Measurements from ENCODE around the gene KIRREL3.
A peak's percentile ranks its signal among the peaks of the same experiment; 100 is the strongest.

KIRREL3 gene

DNA sequence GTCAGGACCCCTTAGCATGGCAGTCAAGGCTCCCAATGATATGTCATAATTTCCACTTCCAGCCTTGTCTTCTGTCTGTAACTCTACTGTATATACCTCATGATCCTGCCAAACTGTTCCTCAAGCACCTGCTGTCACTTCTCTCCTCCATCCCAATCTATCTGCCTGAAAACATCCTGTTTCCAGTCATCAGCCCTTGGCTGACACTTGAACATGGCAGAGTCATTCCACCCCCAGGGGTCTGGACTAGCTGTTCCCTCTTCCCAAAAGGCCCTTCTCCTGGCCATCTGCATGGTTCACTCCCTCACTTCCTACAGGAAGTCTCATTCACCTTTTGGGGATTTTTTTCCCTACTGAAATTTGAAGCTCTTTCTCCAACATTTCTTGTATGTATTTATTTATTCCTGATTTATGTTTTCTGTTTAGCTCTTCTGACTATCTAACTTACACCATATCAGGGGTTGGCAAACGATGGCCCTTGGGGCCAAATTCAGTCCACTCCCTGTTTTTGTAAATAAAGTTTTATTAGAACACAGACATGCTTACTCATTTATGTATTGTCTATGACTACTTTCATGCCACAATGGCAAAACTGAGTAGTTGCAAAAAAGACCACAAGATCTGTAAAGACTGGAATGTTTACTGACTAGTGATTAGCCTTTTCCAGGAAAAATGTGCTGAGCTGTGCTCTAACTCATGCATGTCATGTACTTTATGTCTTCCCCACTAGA is 278.4 kb downstream of the KIRREL3 start:
- H3K79me2 ChIP-seq (ENCODE audit: control insufficient read depth, insufficient read depth, low read length), result no peaks in the 10 kb centered on the region
- no peak overlapping the region for H3K27ac ChIP-seq (ENCODE audit: low read depth, low read length)
- H2BK120ac ChIP-seq (ENCODE audit: low read depth, low read length), result no peak overlapping the region
- no peak overlapping the region for H2BK5ac ChIP-seq (ENCODE audit: low read length)
- H3K23ac ChIP-seq (ENCODE audit: low read length), result no peak overlapping the region
- no CpG with 5 or more reads among the region's 1 CpG for WGBS (ENCODE audit: extremely low coverage, insufficient coverage, low lambda C conversion rate)
- DNase-seq, result no peak
- no peak overlapping the region for H3K56ac ChIP-seq (ENCODE audit: low read length)
- no peaks in the 10 kb centered on the region for H3K27me3 ChIP-seq (ENCODE audit: insufficient read depth, low read length, poor library complexity)
- no peak overlapping the region for H4K5ac ChIP-seq (ENCODE audit: low read length)
- H3K4ac ChIP-seq (ENCODE audit: low read depth, low read length), result no peak overlapping the region
- H3K36me3 ChIP-seq (ENCODE audit: control insufficient read depth, insufficient read depth, low read length), result no peaks in the 10 kb centered on the region
- no peak overlapping the region for H4K8ac ChIP-seq (ENCODE audit: low read depth, low read length)
- no peak overlapping the region for H3K18ac ChIP-seq (ENCODE audit: low read length)
- H3K79me1 ChIP-seq (ENCODE audit: low read length), result no peaks in the 10 kb centered on the region
- H3K4me2 ChIP-seq (ENCODE audit: low read length), result no peak overlapping the region
- no peaks in the 10 kb centered on the region for H3K4me1 ChIP-seq (ENCODE audit: control insufficient read depth, low read depth, low read length)
- no peak overlapping the region for H2BK15ac ChIP-seq (replicated peaks; ENCODE audit: low read depth)
- no peak overlapping the region for H3K4me3 ChIP-seq (ENCODE audit: low read length)
- no peak overlapping the region for H2AK5ac ChIP-seq (ENCODE audit: low read length)
- no peak overlapping the region for H3K9ac ChIP-seq (ENCODE audit: low read length)

GRCh38 chr11:126720539-126721235 is 279.9 kb downstream of the KIRREL3 start:
- no peak overlapping the region for H3K18ac ChIP-seq (ENCODE audit: low read length)
- H3K4me3 ChIP-seq (ENCODE audit: low read length), result no peak overlapping the region
- no peaks in the 10 kb centered on the region for H3K36me3 ChIP-seq (ENCODE audit: control insufficient read depth, insufficient read depth, low read length)
- no peak overlapping the region for H3K9ac ChIP-seq (ENCODE audit: low read length)
- H3K27me3 ChIP-seq (ENCODE audit: insufficient read depth, low read length, poor library complexity), result no peaks in the 10 kb centered on the region
- WGBS (ENCODE audit: extremely low coverage, insufficient coverage, low lambda C conversion rate), result no CpG with 5 or more reads among the region's 5 CpGs
- no peaks in the 10 kb centered on the region for H3K79me1 ChIP-seq (ENCODE audit: low read length)
- H3K4me2 ChIP-seq (ENCODE audit: low read length), result no peak overlapping the region
- no peak overlapping the region for H2BK120ac ChIP-seq (ENCODE audit: low read depth, low read length)
- H2BK5ac ChIP-seq (ENCODE audit: low read length), result no peak overlapping the region
- no peaks in the 10 kb centered on the region for H3K79me2 ChIP-seq (ENCODE audit: control insufficient read depth, insufficient read depth, low read length)
- no peak overlapping the region for H2AK5ac ChIP-seq (ENCODE audit: low read length)
- H4K5ac ChIP-seq (ENCODE audit: low read length), result no peak overlapping the region
- no peaks in the 10 kb centered on the region for H3K4me1 ChIP-seq (ENCODE audit: control insufficient read depth, low read depth, low read length)
- H3K23ac ChIP-seq (ENCODE audit: low read length), result no peak overlapping the region
- H3K27ac ChIP-seq (ENCODE audit: low read depth, low read length), result no peak overlapping the region
- no peak overlapping the region for H4K8ac ChIP-seq (ENCODE audit: low read depth, low read length)
- H2BK15ac ChIP-seq (replicated peaks; ENCODE audit: low read depth), result no peak overlapping the region
- no peak overlapping the region for H3K4ac ChIP-seq (ENCODE audit: low read depth, low read length)
- no peak for DNase-seq
- H3K56ac ChIP-seq (ENCODE audit: low read length), result no peak overlapping the region

- DNase-seq, result no peak
- H4K8ac ChIP-seq (ENCODE audit: low read depth, low read length), result no peak overlapping the region
- no peak overlapping the region for H2BK5ac ChIP-seq (ENCODE audit: low read length)
- no peak overlapping the region for H3K9ac ChIP-seq (ENCODE audit: low read length)
- H3K56ac ChIP-seq (ENCODE audit: low read length), result no peak overlapping the region
- no peak overlapping the region for H2BK15ac ChIP-seq (replicated peaks; ENCODE audit: low read depth)
- H3K23ac ChIP-seq (ENCODE audit: low read length), result no peak overlapping the region
- H3K18ac ChIP-seq (ENCODE audit: low read length), result no peak overlapping the region
- H3K79me2 ChIP-seq (ENCODE audit: control insufficient read depth, insufficient read depth, low read length), result no peaks in the 10 kb centered on the region
- no peaks in the 10 kb centered on the region for H3K79me1 ChIP-seq (ENCODE audit: low read length)
- H3K4me1 ChIP-seq (ENCODE audit: control insufficient read depth, low read depth, low read length), result no peaks in the 10 kb centered on the region
- H3K4me2 ChIP-seq (ENCODE audit: low read length), result no peak overlapping the region
- no peak overlapping the region for H3K4ac ChIP-seq (ENCODE audit: low read depth, low read length)
- WGBS (ENCODE audit: extremely low coverage, insufficient coverage, low lambda C conversion rate), result no CpG with 5 or more reads among the region's 3 CpGs
- H4K5ac ChIP-seq (ENCODE audit: low read length), result no peak overlapping the region
- H2BK120ac ChIP-seq (ENCODE audit: low read depth, low read length), result no peak overlapping the region
- no peak overlapping the region for H3K27ac ChIP-seq (ENCODE audit: low read depth, low read length)
- H3K4me3 ChIP-seq (ENCODE audit: low read length), result no peak overlapping the region
- no peak overlapping the region for H2AK5ac ChIP-seq (ENCODE audit: low read length)
- no peaks in the 10 kb centered on the region for H3K36me3 ChIP-seq (ENCODE audit: control insufficient read depth, insufficient read depth, low read length)
- H3K27me3 ChIP-seq (ENCODE audit: insufficient read depth, low read length, poor library complexity), result no peaks in the 10 kb centered on the region
These were observed 280.8 kb downstream of the KIRREL3 start for GRCh38 chr11:126719740-126720139.

DNA sequence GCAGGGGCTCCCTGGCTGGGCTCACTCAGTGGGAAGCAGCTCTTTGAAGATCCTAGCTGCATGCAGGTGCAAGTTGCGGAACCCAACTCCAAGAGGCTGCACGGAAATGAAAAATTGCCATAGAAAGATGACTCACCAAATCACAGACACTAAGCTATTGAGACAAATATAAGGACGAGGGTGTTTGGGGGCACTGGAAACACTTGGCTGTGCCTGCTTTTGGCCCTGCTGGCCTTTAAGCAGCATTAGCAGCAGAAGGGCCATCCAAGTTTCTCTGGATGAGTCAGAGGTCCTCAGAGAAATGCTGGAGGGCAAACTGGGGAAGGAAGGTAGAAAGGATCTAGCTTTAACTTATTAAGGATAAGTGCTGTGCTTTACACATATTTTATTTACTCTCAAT is 282.3 kb downstream of the KIRREL3 start:
- no CpG with 5 or more reads among the region's 3 CpGs for WGBS (ENCODE audit: extremely low coverage, insufficient coverage, low lambda C conversion rate)
- Histone ChIP-seq H3K18ac (ENCODE audit: low read length) (no peak overlapping the region), H4K8ac (ENCODE audit: low read depth, low read length) (no peak overlapping the region), H3K4me2 (ENCODE audit: low read length) (no peak overlapping the region), H3K9ac (ENCODE audit: low read length) (no peak overlapping the region), H3K4me3 (ENCODE audit: low read length) (no peak overlapping the region), H3K79me2 (ENCODE audit: control insufficient read depth, insufficient read depth, low read length) (no peaks in the 10 kb centered on the region), H2BK5ac (ENCODE audit: low read length) (no peak overlapping the region), H2BK15ac (replicated peaks; ENCODE audit: low read depth) (no peak overlapping the region), H3K27me3 (ENCODE audit: insufficient read depth, low read length, poor library complexity) (no peaks in the 10 kb centered on the region), H2BK120ac (ENCODE audit: low read depth, low read length) (no peak overlapping the region), H3K23ac (ENCODE audit: low read length) (no peak overlapping the region), H3K79me1 (ENCODE audit: low read length) (no peaks in the 10 kb centered on the region), H3K56ac (ENCODE audit: low read length) (no peak overlapping the region), H3K4me1 (ENCODE audit: control insufficient read depth, low read depth, low read length) (no peaks in the 10 kb centered on the region), H2AK5ac (ENCODE audit: low read length) (no peak overlapping the region), H4K5ac (ENCODE audit: low read length) (no peak overlapping the region), H3K27ac (ENCODE audit: low read depth, low read length) (no peak overlapping the region), H3K4ac (ENCODE audit: low read depth, low read length) (no peak overlapping the region), H3K36me3 (ENCODE audit: control insufficient read depth, insufficient read depth, low read length) (no peaks in the 10 kb centered on the region)
- DNase-seq, result peak; percentile 19

DNA sequence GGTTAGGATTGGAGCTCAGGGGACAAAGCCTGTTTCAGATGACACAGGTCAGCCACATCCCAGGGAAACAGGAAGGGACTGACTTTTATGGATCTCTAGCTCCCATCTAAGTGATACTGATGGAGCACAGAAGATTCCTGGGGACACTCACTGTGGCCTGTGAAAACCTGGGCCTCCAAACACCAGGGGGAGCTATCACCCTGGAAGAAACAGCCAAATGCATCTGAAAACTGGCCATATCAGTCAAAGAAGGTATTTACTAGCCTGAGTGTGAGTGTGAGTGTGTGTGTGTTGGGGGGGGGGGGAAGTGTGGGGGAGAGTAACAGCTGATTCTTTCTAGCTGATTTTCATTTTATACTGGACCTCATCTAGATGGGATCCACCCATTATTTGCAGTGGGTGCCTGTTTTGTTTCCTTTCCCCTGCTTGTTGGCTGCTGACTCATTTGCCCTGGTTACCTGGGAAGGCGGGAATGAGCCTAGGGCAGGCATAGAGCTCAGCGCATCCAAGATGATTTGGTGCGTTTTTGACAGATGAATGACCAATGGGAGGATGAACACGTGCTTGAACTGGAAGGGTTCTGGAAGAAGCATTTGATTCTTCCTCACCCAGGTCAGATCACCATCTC is 284.0 kb downstream of the KIRREL3 start:
- H3K79me1 ChIP-seq (ENCODE audit: low read length), result no peaks in the 10 kb centered on the region
- no peak overlapping the region for H2BK120ac ChIP-seq (ENCODE audit: low read depth, low read length)
- no peak overlapping the region for H4K5ac ChIP-seq (ENCODE audit: low read length)
- no peak overlapping the region for H2AK5ac ChIP-seq (ENCODE audit: low read length)
- no CpG with 5 or more reads among the region's 4 CpGs for WGBS (ENCODE audit: extremely low coverage, insufficient coverage, low lambda C conversion rate)
- peak; percentile 80 for DNase-seq
- no peak overlapping the region for H3K27ac ChIP-seq (ENCODE audit: low read depth, low read length)
- H3K56ac ChIP-seq (ENCODE audit: low read length), result no peak overlapping the region
- H3K4me2 ChIP-seq (ENCODE audit: low read length), result no peak overlapping the region
- H3K4me1 ChIP-seq (ENCODE audit: control insufficient read depth, low read depth, low read length), result no peaks in the 10 kb centered on the region
- H3K23ac ChIP-seq (ENCODE audit: low read length), result no peak overlapping the region
- H2BK5ac ChIP-seq (ENCODE audit: low read length), result no peak overlapping the region
- H3K36me3 ChIP-seq (ENCODE audit: control insufficient read depth, insufficient read depth, low read length), result no peaks in the 10 kb centered on the region
- no peak overlapping the region for H4K8ac ChIP-seq (ENCODE audit: low read depth, low read length)
- H3K27me3 ChIP-seq (ENCODE audit: insufficient read depth, low read length, poor library complexity), result no peaks in the 10 kb centered on the region
- H3K9ac ChIP-seq (ENCODE audit: low read length), result no peak overlapping the region
- no peak overlapping the region for H3K4me3 ChIP-seq (ENCODE audit: low read length)
- no peaks in the 10 kb centered on the region for H3K79me2 ChIP-seq (ENCODE audit: control insufficient read depth, insufficient read depth, low read length)
- H2BK15ac ChIP-seq (replicated peaks; ENCODE audit: low read depth), result no peak overlapping the region
- H3K4ac ChIP-seq (ENCODE audit: low read depth, low read length), result no peak overlapping the region
- no peak overlapping the region for H3K18ac ChIP-seq (ENCODE audit: low read length)
